ENCODE data around the gene AMOTL2. TPM values are rescaled to one million over a fixed set of nuclear protein-coding genes. Genes with fewer than 3 reads are reported as not detected.
A peak's percentile ranks its signal among the peaks of the same experiment; 100 is the strongest.

The AMOTL2 gene
- total and polyA plus RNA-seq, 2 experiments from 2014 or later: 17.9 to 102 TPM

GRCh38 chr3:134353831-134354611 lies 20.2 kb downstream of the AMOTL2 start:
- H3K4me1 ChIP-seq (ENCODE audit: insufficient read depth): peaks cover 10% of the 10 kb centered on the region
- H3K36me3 ChIP-seq (ENCODE audit: insufficient read depth): peaks cover 28% of the 10 kb centered on the region; the same call in 1 of the 2 replicates
- no peaks in the 10 kb centered on the region for H3K9me2 ChIP-seq (ENCODE audit: insufficient read depth)
- H3K4me3 Mint-ChIP-seq: no peak overlapping the region
- H3K4me1 Mint-ChIP-seq: peaks cover 34% of the 10 kb centered on the region
- TF ChIP-seq JUNB (IDR thresholded peaks at IDR 0.05; ENCODE audit: unreplicated experiment) (no peak), POLR2AphosphoS5 (IDR thresholded peaks at IDR 0.05; ENCODE audit: low read depth) (0 out of 2 replicates have a peak, but pooled peaks have one; percentile 9)
- H3K4me3 ChIP-seq: no peak overlapping the region
- peaks cover 7% of the 10 kb centered on the region for H4K20me1 ChIP-seq (replicated peaks; ENCODE audit: insufficient read depth)
- ATAC-seq (peak; percentile 16), DNase-seq (ENCODE audit: low spot score) (no peak)
- peaks cover 52% of the 10 kb centered on the region for H3K36me3 Mint-ChIP-seq (ENCODE audit: low read depth)
- H3K27me3 Mint-ChIP-seq (ENCODE audit: insufficient read depth, low read depth, poor library complexity): peaks cover 10% of the 10 kb centered on the region
- H3K27ac Mint-ChIP-seq: no peak overlapping the region
- no peaks in the 10 kb centered on the region for H3K27me3 ChIP-seq (ENCODE audit: insufficient read depth)
- no peak overlapping the region for H2AFZ ChIP-seq
- peak overlapping the region; percentile 55; the same call in 1 of the 2 replicates for H3K27ac ChIP-seq (ENCODE audit: low read depth)
- H3F3A ChIP-seq (replicated peaks; ENCODE audit: low read depth): 0 out of 2 replicates have a peak, but pooled peaks cover 5% of the 10 kb centered on the region
- no peaks in the 10 kb centered on the region for H3K79me2 ChIP-seq (replicated peaks; ENCODE audit: insufficient read depth)
- no peak overlapping the region for H3K4me2 ChIP-seq
- H3K9me3 Mint-ChIP-seq: no peaks in the 10 kb centered on the region

DNA sequence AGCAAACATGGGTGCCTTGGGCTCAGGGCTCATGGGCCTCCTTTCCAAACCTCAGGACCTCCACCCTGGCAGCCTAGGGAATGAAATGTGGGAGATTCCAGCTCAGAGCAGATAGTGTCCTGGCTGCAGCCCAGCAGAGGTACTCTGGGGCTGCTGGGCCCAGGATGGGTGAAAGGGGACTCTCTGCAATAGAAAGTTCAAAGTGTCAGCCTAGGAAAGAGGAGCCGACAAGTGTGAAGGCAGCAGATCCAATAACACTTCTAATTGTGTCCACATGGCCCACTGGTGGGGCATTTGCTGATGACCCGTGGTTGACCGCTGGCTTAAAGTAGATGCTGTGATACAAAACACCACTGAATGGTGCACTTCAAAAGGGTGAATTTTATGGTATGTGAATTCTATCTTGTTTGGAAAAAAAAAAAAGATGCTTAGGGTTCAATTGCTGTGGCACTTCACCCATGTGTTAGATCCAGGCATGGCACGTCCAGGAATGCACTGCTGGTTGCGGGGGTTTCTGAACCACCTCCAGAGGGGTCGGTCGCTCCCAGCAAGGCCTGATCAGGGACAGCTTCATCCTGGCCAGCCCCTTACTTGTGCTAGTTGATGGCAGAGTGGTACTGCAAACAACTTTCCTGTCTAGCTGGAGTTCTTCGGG lies 20.9 kb downstream of the AMOTL2 start:
- no peaks in the 10 kb centered on the region for H3K79me2 ChIP-seq (replicated peaks; ENCODE audit: insufficient read depth)
- no peak overlapping the region for H2AFZ ChIP-seq
- H3K27ac Mint-ChIP-seq: no peak overlapping the region
- 0 out of 2 replicates have a peak, but pooled peaks cover 5% of the 10 kb centered on the region for H3F3A ChIP-seq (replicated peaks; ENCODE audit: low read depth)
- peaks cover 1% of the 10 kb centered on the region for H4K20me1 ChIP-seq (replicated peaks; ENCODE audit: insufficient read depth)
- H3K9me2 ChIP-seq (ENCODE audit: insufficient read depth): no peaks in the 10 kb centered on the region
- peaks cover 10% of the 10 kb centered on the region for H3K4me1 ChIP-seq (ENCODE audit: insufficient read depth)
- H3K27me3 Mint-ChIP-seq (ENCODE audit: insufficient read depth, low read depth, poor library complexity): peaks cover 10% of the 10 kb centered on the region
- H3K27ac ChIP-seq (ENCODE audit: low read depth): peak overlapping the region; percentile 55; the same call in 1 of the 2 replicates
- no peaks in the 10 kb centered on the region for H3K27me3 ChIP-seq (ENCODE audit: insufficient read depth)
- TF ChIP-seq POLR2AphosphoS5 (IDR thresholded peaks at IDR 0.05; ENCODE audit: low read depth): no peak
- TF ChIP-seq ZNF331 (CRISPR knock-in tag; IDR thresholded peaks at IDR 0.05; ENCODE audit: low read depth): no peak
- TF ChIP-seq EZH2 (IDR thresholded peaks at IDR 0.05; ENCODE audit: low read depth, unreplicated experiment): no peak
- TF ChIP-seq JUNB (IDR thresholded peaks at IDR 0.05; ENCODE audit: unreplicated experiment): no peak
- no peak for TF ChIP-seq STAT1 (IDR thresholded peaks at IDR 0.05; ENCODE audit: unreplicated experiment)
- TF ChIP-seq NANOG (IDR thresholded peaks at IDR 0.05; ENCODE audit: borderline replicate concordance): no peak
- no peak for TF ChIP-seq ZNF114 (CRISPR knock-in tag; IDR thresholded peaks at IDR 0.05)
- TF ChIP-seq ETS1 (IDR thresholded peaks at IDR 0.05): no peak
- TF ChIP-seq, protein P1, sequence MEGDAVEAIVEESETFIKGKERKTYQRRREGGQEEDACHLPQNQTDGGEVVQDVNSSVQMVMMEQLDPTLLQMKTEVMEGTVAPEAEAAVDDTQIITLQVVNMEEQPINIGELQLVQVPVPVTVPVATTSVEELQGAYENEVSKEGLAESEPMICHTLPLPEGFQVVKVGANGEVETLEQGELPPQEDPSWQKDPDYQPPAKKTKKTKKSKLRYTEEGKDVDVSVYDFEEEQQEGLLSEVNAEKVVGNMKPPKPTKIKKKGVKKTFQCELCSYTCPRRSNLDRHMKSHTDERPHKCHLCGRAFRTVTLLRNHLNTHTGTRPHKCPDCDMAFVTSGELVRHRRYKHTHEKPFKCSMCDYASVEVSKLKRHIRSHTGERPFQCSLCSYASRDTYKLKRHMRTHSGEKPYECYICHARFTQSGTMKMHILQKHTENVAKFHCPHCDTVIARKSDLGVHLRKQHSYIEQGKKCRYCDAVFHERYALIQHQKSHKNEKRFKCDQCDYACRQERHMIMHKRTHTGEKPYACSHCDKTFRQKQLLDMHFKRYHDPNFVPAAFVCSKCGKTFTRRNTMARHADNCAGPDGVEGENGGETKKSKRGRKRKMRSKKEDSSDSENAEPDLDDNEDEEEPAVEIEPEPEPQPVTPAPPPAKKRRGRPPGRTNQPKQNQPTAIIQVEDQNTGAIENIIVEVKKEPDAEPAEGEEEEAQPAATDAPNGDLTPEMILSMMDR (conservative IDR thresholded peaks at IDR 0.05; ENCODE audit: low read depth in 2 of 2): no peak
- no peak for TF ChIP-seq CREB1 (CRISPR knock-in tag; IDR thresholded peaks at IDR 0.05; ENCODE audit: low read depth)
- no peak for TF ChIP-seq ZNF462 (CRISPR knock-in tag; IDR thresholded peaks at IDR 0.05)
- ATAC-seq (no peak; the same call in 2 of the 3 replicates), DNase-seq (ENCODE audit: low spot score) (no peak)
- H3K4me1 Mint-ChIP-seq: peaks cover 29% of the 10 kb centered on the region
- H3K36me3 ChIP-seq (ENCODE audit: insufficient read depth): peaks cover 28% of the 10 kb centered on the region; the same call in 1 of the 2 replicates
- no peaks in the 10 kb centered on the region for H3K9me3 Mint-ChIP-seq
- H3K36me3 Mint-ChIP-seq (ENCODE audit: low read depth): peaks cover 45% of the 10 kb centered on the region
- H3K4me2 ChIP-seq: no peak overlapping the region
- H3K4me3 Mint-ChIP-seq: no peak overlapping the region
- H3K4me3 ChIP-seq: no peak overlapping the region
